HG03342 (cell line): ENCODE results near the gene AQP9.

ENCODE experiments used
- ATAC-seq: cut with Tn5 transposase; IDR thresholded peaks from one replicate; pipeline ENCODE4 v1.9.1; 2021; ENCODE audit warnings: mild to moderate bottlenecking, moderate library complexity; ENCODE audit not compliant: unreplicated experiment

The AQP9 gene

GRCh38 chr15:58139989-58140522 is 1.9 kb downstream of the AQP9 start:
- no peak for ATAC-seq

GRCh38 chr15:58141894-58142293 is 3.7 kb downstream of the AQP9 start:
- no peak for ATAC-seq

- no peak for ATAC-seq
Measured at GRCh38 chr15:58142827-58143461, 4.8 kb downstream of the AQP9 start.

- ATAC-seq: no peak
Measured at GRCh38 chr15:58145606-58146005, 7.4 kb downstream of the AQP9 start.

- no peak for ATAC-seq
Measured at GRCh38 chr15:58146211-58146610, 8.0 kb downstream of the AQP9 start.

GRCh38 chr15:58146749-58147148 is 8.6 kb downstream of the AQP9 start:
- ATAC-seq: no peak

DNA sequence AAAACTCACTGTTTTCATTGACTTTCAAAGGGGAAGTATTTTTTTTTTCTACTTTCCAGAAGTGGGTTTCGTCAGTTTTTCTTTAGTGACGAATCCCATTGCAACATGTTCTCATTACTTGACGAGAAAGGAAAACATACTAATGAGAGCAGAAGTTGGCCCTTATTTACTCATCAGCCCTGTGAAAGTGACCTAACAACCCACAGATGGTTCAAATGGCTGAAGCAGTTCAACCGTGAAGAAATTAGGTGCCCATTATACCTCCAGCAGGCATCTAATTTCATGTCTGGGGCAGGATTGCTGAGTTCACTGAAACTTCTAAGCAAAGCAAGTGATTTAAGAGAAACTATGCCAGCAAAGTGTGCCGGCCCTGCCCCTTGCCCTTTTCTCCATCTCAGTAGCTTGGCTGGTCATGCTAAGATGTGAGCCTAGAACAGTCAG is 9.0 kb downstream of the AQP9 start:
- no peak for ATAC-seq

GRCh38 chr15:58148120-58148519 is 9.9 kb downstream of the AQP9 start:
- no peak for ATAC-seq

GRCh38 chr15:58148633-58149445 is 10.7 kb downstream of the AQP9 start:
- ATAC-seq: no peak

DNA sequence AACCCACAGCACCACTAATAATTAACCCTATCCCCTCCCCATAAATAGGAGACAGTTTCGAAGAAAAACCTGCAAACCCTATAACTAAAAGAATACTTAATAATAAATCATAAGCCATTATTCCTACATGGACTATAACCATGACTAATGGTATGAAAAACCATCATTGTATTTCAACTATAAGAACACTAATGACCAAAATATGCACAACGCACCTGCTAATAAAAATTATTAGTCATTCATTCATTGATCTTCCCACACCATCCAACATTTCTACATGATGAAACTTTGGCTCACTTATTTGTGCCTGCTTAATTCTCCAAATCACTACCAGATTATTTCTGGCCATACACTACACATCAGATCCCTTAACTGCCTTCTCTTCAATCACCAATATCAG is 16.6 kb downstream of the AQP9 start:
- ATAC-seq: no peak

- ATAC-seq: no peak
Measured at GRCh38 chr15:58159827-58160386, 21.7 kb downstream of the AQP9 start.

GRCh38 chr15:58161436-58161930 is 23.3 kb downstream of the AQP9 start:
- ATAC-seq: no peak

DNA sequence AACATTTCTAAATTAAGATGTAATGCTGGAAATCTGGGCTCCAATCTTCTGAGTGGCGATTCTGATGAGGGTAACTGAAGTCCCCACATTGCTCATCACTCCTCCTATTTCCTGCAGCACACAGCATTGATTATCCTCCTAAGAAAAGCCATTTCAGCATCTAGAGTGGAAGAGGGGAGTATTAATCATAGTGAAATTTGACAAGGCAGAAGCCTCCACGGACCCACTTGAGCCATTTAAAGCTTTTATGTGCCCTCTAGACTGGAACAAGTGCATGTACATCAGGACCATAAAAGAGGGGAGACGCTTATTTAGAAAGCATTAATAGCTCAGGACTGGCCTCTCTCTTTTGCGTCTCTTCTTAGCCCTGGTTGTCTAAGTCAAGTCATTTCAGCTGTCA is 25.8 kb downstream of the AQP9 start:
- no peak for ATAC-seq

DNA sequence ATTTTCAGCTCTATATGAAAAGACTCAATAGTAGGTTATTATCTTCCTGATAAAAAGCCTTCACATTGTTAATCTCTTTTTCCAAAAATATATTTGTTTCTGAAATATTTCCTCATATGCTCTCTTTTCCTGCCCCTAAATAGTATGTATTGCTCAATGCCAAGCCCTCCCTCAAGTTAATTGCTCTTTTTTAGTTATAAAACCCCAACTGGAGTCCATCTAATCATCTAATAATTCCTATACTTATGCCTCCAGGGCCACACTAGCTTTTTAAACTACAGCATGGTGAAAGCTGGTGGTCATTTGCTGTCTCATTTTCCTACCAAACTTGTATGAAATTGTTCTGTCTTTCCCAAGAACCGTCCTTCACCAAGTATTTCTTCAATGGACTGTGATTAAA is 26.7 kb downstream of the AQP9 start:
- ATAC-seq: no peak

DNA sequence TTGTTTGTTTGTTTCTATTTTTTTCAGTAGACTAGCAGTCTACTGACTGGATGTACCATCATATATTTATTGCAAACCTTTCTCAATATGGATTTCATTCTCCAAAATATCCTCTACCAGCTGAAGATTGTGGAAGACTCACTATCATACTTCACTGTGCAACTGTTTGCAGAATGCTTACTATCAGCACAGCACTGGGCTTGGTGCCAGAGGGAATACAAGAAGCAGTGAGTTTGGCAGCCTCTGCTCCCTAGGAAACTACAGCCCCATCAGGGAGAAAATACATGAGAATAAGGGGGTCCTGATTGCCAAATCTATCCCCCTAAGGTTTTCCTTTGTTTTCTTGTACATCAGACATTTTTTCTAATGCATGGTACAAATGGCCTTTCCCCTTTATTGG is 27.5 kb downstream of the AQP9 start:
- no peak for ATAC-seq

DNA sequence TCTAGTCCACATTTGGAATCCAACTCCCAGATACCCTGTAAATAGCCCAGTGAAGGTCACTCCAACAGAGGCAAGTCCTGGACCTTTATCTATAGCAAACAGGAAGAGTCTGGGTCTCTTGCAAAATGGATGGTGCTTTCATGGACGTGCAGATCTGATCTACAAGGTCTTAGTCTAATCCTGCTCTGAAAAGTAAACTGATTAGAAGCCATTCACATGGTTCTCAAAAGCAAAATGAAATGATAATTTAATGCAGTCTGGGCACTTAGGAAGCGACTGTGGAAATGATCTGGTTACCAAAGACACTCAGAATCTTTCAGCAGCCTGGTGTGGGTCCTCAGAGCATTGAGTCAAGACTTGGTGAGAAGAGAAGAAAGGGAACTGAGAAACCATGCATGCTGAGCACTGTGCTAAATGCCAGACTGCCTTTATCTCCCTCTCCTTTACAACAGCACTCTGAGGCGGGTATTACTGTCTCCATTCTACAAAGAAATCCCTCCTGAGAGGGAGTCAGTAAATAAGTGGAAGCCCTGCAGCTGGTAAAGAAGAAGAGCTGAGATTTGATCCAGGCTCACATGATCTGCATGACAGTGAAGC is 29.0 kb downstream of the AQP9 start:
- ATAC-seq: no peak

DNA sequence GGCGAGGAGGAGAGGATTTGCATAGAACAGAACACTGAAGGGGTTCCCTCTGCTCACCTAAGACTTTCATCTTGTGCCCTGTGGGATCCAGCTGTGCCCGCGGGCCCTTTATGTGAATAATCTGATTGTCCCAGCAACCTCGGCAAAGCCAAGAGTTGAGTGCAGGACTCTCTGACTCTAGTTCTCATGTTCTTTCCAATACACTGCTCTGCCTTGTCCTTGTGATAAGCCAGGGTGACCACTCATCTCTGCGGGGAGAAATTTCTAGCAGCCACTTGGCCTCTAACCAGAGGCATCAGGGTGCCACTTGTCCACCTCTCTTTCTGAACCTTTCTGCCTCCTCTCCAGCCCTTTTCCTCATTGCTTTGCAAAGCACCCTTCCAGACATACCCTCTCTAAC is 31.8 kb downstream of the AQP9 start:
- ATAC-seq: no peak

DNA sequence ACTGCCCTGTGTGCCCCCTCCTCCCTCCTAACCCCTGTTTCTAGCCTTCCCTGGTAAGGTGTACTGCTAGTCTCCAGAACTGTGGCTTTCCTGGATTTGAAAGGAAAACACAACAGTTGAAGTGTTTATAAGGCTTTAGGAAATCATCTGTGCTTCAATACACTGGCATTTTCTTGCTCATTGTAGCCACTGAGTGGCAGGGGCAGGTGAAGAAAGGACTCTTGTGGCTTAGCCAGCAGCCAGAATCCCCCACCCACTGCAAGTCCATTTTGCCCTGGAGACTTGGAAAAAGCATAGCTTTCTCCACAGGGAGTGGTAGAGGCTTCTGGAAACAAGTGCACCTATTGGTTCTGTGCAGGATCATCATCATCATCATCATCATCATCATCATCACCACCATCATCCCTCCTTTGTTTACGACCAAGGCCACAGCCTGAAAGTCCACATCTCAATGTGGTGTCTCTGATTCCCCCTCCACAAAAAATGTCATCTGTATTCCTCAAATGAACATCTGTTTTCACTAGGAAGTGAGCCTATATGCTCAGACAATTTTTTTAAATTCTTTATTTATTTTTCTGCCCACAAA is 33.4 kb downstream of the AQP9 start:
- no peak for ATAC-seq

DNA sequence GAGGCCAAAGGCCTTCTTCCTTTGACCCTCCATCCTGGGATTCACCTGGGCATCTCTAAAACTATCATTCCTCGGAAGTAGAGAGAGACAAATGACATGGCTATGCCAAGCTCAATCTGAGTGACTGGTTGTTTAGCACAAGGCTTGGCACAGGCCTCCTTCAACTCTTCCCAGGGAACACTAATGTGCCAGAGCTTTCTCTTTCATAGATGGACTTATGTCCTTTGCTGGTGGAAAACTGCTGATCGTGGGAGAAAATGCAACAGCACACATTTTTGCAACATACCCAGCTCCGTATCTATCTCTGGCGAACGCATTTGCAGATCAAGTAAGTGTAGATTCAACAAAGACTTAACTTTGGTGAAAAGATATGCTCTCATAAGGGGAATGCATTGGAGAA is 36.5 kb downstream of the AQP9 start:
- no peak for ATAC-seq

DNA sequence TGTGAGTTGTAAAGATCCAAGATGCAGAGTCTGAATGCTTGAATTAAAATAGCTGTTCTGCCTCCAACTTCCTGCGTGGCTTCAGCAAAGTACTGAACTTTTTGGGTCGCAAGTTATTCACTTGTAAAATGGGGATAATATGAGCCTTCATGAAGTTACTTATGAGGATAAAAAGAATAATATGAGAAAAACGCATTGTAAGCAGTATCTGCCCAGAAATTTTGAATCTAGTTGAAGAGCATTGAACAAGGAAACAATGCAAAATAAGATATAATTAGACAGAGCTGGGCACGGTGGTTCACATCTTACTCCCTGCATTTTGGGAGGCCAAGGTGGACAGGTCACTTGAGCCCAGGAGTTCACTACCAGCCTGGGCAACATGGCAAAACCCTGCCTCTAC is 37.8 kb downstream of the AQP9 start:
- ATAC-seq: no peak

- ATAC-seq: no peak
Measured at GRCh38 chr15:58178668-58179067, 40.5 kb downstream of the AQP9 start.
